BE2C (cell line): ENCODE measurements around the gene RASGEF1C.

Experiments used
- DNase-seq: peaks from one replicate; pipeline ENCODE4 v3.0.0-alpha.2; 2020
- H3K27me3 ChIP-seq: fragments of 250-450 bp; sonication (Bioruptor Pico); 2 replicates; pipeline ENCODE4 v1.5.1; 2020; ENCODE audit warnings: mild to moderate bottlenecking
- H3K36me3 ChIP-seq: fragments of 250-450 bp; sonication (Bioruptor Pico); 2 replicates; pipeline ENCODE4 v1.5.1; 2020; ENCODE audit warnings: mild to moderate bottlenecking
- H3K4me1 ChIP-seq: fragments of 250-450 bp; sonication (Bioruptor Pico); 2 replicates; pipeline ENCODE4 v1.5.1; 2020
- H3K4me3 ChIP-seq: 2 replicates; pipeline ENCODE4 v1.5.1; 2011; ENCODE audit warnings: low read depth, low read length
- H3K9me3 ChIP-seq: fragments of 250-450 bp; sonication (Bioruptor Pico); 2 replicates; pipeline ENCODE4 v1.5.1; 2020
- CTCF ChIP-seq: IDR thresholded peaks from 2 replicates; pipeline ENCODE4 v1.5.1; 2012; ENCODE audit warnings: mild to moderate bottlenecking, low read depth, low read length

RASGEF1C gene

GRCh38 chr5:180194410-180195345, 14.3 kb downstream of the RASGEF1C start:
- no peaks in the 10 kb centered on the region for H3K27me3 ChIP-seq
- TF ChIP-seq CTCF = no peak
- no peaks in the 10 kb centered on the region for H3K9me3 ChIP-seq
- no peak for DNase-seq
- H3K4me1 ChIP-seq = no peaks in the 10 kb centered on the region
- no peaks in the 10 kb centered on the region for H3K36me3 ChIP-seq
- H3K4me3 ChIP-seq = no peak overlapping the region

GRCh38 chr5:180193749-180194375, 15.1 kb downstream of the RASGEF1C start:
- no peak for TF ChIP-seq CTCF
- no peaks in the 10 kb centered on the region for H3K36me3 ChIP-seq
- H3K9me3 ChIP-seq = no peaks in the 10 kb centered on the region
- H3K4me3 ChIP-seq = no peak overlapping the region
- DNase-seq = no peak
- no peaks in the 10 kb centered on the region for H3K27me3 ChIP-seq
- no peaks in the 10 kb centered on the region for H3K4me1 ChIP-seq

GRCh38 chr5:180191716-180192115, 17.3 kb downstream of the RASGEF1C start:
- no peaks in the 10 kb centered on the region for H3K4me1 ChIP-seq
- no peaks in the 10 kb centered on the region for H3K27me3 ChIP-seq
- TF ChIP-seq CTCF = no peak
- no peaks in the 10 kb centered on the region for H3K9me3 ChIP-seq
- H3K4me3 ChIP-seq = no peak overlapping the region
- no peaks in the 10 kb centered on the region for H3K36me3 ChIP-seq
- no peak for DNase-seq

- no peak for TF ChIP-seq CTCF
- Histone ChIP-seq H3K27me3 (no peaks in the 10 kb centered on the region), H3K36me3 (no peaks in the 10 kb centered on the region), H3K4me1 (no peaks in the 10 kb centered on the region), H3K4me3 (no peak overlapping the region), H3K9me3 (no peaks in the 10 kb centered on the region)
- DNase-seq = no peak
Measured at GRCh38 chr5:180187767-180188166, 21.2 kb downstream of the RASGEF1C start.

- no peaks in the 10 kb centered on the region for H3K9me3 ChIP-seq
- no peak overlapping the region for H3K4me3 ChIP-seq
- H3K36me3 ChIP-seq = no peaks in the 10 kb centered on the region
- no peaks in the 10 kb centered on the region for H3K27me3 ChIP-seq
- H3K4me1 ChIP-seq = no peaks in the 10 kb centered on the region
- DNase-seq = no peak
- no peak for TF ChIP-seq CTCF
Measured at GRCh38 chr5:180180846-180181245, 28.2 kb downstream of the RASGEF1C start.

- Histone ChIP-seq H3K9me3 (no peaks in the 10 kb centered on the region), H3K27me3 (no peaks in the 10 kb centered on the region), H3K4me1 (no peaks in the 10 kb centered on the region), H3K36me3 (no peaks in the 10 kb centered on the region), H3K4me3 (no peak overlapping the region)
- DNase-seq = no peak
- no peak for TF ChIP-seq CTCF
Measured at GRCh38 chr5:180180421-180180820, 28.6 kb downstream of the RASGEF1C start.
